Gastroesophageal sphincter (tissue), 3 donors: ENCODE results near the gene CHAC1.

Source experiments
- EP300 ChIP-seq: sonication (generic); formaldehyde crosslinking; IDR thresholded peaks from one replicate; pipeline ENCODE4 v1.6.1; 2017; ENCODE audit warnings: antibody characterized with exemption, mild to moderate bottlenecking
- POLR2A ChIP-seq, 2 donors: fragments of 450-650 bp; IDR thresholded peaks; one replicate each; pipeline ENCODE4 v1.6.1; 2017; ENCODE audit warnings: antibody characterized with exemption in 2 of 2, mild to moderate bottlenecking in 2 of 2, moderate library complexity in 1 of 2
- POLR2AphosphoS5 ChIP-seq: sonication (generic); formaldehyde crosslinking; IDR thresholded peaks from one replicate; pipeline ENCODE4 v1.6.1; 2017; ENCODE audit warnings: antibody characterized with exemption
- TF ChIP-seq, protein P1 (sequence below), 4 experiments: fragments of 200-600 bp in 2 of 4; fragments of 450-650 bp in 2 of 4; sonication (generic) in 1 of 4; IDR thresholded peaks; one replicate each; pipeline ENCODE4 v1.5.1; 2017 to 2019; ENCODE audit warnings: antibody characterized with exemption in 4 of 4, mild to moderate bottlenecking in 2 of 4, moderate library complexity in 2 of 4

DNA sequence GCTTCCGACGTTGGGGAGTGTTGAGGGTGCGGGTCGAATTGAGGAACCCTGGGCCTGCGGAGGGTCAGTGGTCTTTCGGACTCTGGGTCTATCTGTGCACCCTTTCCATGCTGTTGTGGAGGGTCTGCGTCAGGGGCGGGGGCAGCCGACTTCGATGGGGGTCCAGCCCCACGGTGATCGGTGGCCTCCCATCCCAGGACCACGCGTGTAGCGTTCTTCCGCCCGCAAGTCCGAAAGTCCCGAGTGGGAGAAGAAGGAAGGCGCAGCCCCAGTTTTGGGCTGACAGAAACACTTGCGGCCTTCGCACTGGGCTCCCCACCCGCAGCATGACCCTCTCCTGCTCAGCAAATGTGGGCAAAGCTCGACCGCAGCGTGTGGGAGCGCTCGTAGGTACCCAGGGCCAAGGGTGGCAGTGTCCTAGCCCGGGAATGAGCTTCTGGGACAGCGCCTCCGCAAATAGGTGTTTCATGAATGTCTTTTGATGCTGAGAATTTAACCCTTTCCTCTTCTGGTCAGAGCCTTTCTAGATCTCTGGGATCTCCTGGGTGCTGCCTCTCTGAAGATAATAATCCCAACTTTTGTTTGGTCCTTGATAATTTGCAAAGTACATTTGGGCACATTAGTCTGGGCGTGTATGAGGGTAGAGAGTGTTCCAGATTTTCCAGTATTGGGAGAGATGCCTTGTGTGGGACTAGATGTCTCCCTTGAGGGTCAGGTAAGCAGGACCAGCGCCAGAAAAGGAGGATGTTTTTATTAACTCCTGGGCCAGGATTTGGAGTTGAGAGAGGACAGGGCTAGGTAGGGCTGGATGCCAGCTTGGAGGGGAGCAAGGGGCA is 26.4 kb upstream of the CHAC1 start:
- TF ChIP-seq, protein P1, sequence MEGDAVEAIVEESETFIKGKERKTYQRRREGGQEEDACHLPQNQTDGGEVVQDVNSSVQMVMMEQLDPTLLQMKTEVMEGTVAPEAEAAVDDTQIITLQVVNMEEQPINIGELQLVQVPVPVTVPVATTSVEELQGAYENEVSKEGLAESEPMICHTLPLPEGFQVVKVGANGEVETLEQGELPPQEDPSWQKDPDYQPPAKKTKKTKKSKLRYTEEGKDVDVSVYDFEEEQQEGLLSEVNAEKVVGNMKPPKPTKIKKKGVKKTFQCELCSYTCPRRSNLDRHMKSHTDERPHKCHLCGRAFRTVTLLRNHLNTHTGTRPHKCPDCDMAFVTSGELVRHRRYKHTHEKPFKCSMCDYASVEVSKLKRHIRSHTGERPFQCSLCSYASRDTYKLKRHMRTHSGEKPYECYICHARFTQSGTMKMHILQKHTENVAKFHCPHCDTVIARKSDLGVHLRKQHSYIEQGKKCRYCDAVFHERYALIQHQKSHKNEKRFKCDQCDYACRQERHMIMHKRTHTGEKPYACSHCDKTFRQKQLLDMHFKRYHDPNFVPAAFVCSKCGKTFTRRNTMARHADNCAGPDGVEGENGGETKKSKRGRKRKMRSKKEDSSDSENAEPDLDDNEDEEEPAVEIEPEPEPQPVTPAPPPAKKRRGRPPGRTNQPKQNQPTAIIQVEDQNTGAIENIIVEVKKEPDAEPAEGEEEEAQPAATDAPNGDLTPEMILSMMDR (IDR thresholded peaks at IDR 0.05): no peak
- TF ChIP-seq POLR2A (IDR thresholded peaks at IDR 0.05) (no peak), EP300 (no peak), POLR2AphosphoS5 (no peak)
